ENCODE data around the gene VPS13C. TPM values are rescaled to one million over a fixed set of nuclear protein-coding genes. Genes with fewer than 3 reads are reported as not detected.

Gene VPS13C
- total RNA-seq, 2 donors from 2014 or later = 92.0 to 93.0 TPM

DNA sequence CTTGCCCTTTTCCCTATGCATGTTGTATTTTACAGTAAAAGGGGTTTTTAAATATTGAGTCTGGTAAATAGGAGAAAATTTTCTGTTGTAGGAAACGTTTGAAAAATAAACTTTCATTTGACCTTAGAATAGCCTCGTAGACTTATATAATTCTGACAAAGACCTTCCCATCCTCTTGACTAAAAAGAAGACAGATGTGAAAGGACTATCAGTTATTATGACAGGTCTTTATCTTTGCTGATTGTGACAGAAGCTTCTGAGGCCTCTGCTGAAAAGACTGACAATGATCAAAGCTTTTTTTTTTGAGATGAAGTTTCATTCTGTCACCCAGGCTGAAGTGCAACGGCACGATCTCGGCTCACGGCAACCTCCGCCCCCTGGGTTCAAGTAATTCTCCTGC, 30.7 kb upstream of the VPS13C start:
- Mint-ChIP-seq H3K4me3 (no peak overlapping the region), H3K4me1 (ENCODE audit: low read depth in 2 of 2) (no peaks in the 10 kb centered on the region), H3K27me3 (peaks cover 18 to 26% of the 10 kb centered on the region in 2 donors), H3K9me3 (no peaks in the 10 kb centered on the region), H3K27ac (no peak overlapping the region), H3K36me3 (no peaks in the 10 kb centered on the region)
- DNase-seq (ENCODE audit: low spot score) (no peak), ATAC-seq (no peak)

- no peak overlapping the region for H3K27ac Mint-ChIP-seq
- ATAC-seq (no peak), DNase-seq (ENCODE audit: low spot score) (no peak)
- H3K36me3 Mint-ChIP-seq = no peaks in the 10 kb centered on the region
- H3K4me1 Mint-ChIP-seq (ENCODE audit: low read depth in 2 of 2) = no peaks in the 10 kb centered on the region
- H3K9me3 Mint-ChIP-seq = no peaks in the 10 kb centered on the region
- H3K27me3 Mint-ChIP-seq = peaks cover 18 to 26% of the 10 kb centered on the region in 2 donors
- H3K4me3 Mint-ChIP-seq = no peak overlapping the region
Measured at GRCh38 chr15:62089616-62090015, 29.4 kb upstream of the VPS13C start.

GRCh38 chr15:62088353-62088693, 28.1 kb upstream of the VPS13C start:
- no peak for DNase-seq (ENCODE audit: low spot score)
- H3K4me3 Mint-ChIP-seq = no peak overlapping the region
- ATAC-seq = no peak
- peaks cover 10 to 14% of the 10 kb centered on the region in 2 donors for H3K27me3 Mint-ChIP-seq
- H3K9me3 Mint-ChIP-seq = no peaks in the 10 kb centered on the region
- H3K36me3 Mint-ChIP-seq = peaks cover 7% of the 10 kb centered on the region
- no peaks in the 10 kb centered on the region for H3K4me1 Mint-ChIP-seq (ENCODE audit: low read depth in 2 of 2)
- no peak overlapping the region for H3K27ac Mint-ChIP-seq

- no peak for DNase-seq (ENCODE audit: low spot score)
- H3K27me3 Mint-ChIP-seq = peaks cover 13% of the 10 kb centered on the region in 2 donors
- H3K9me3 Mint-ChIP-seq = no peaks in the 10 kb centered on the region
- peaks cover 7% of the 10 kb centered on the region for H3K36me3 Mint-ChIP-seq
- no peak overlapping the region for H3K4me3 Mint-ChIP-seq
- no peak for ATAC-seq
- H3K4me1 Mint-ChIP-seq (ENCODE audit: low read depth in 2 of 2) = no peaks in the 10 kb centered on the region
- no peak overlapping the region for H3K27ac Mint-ChIP-seq
Measured at GRCh38 chr15:62087671-62088352, 27.6 kb upstream of the VPS13C start.

DNA sequence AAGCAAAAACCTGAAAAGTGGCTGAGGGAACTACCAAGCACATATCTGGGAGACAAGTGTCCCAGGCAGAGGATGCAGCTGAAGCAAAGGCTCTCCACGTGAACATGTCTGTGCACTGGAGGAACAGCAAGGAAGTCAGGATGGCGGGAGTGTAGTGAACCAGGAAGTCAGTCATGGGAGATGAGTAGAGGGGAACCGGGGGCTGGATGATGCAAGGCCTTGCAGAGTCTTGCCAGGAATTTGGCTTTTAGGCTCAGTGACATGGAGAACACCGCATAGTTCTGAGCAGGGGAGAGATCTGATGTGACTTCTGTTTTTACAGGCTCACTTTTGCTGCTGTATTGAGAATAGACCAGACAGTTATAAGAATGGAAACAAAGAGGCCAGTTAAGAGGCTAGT, 25.5 kb upstream of the VPS13C start:
- peak in 1 of 2 donors; percentile 45 for ATAC-seq
- Mint-ChIP-seq H3K4me3 (no peak overlapping the region), H3K36me3 (peaks cover 7% of the 10 kb centered on the region), H3K9me3 (no peaks in the 10 kb centered on the region), H3K4me1 (ENCODE audit: low read depth in 2 of 2) (no peaks in the 10 kb centered on the region), H3K27me3 (peaks cover 13 to 15% of the 10 kb centered on the region in 2 donors), H3K27ac (no peak overlapping the region)
- no peak for DNase-seq (ENCODE audit: low spot score)

GRCh38 chr15:62083194-62084154, 23.2 kb upstream of the VPS13C start:
- Mint-ChIP-seq H3K4me1 (ENCODE audit: low read depth in 2 of 2) (no peaks in the 10 kb centered on the region), H3K9me3 (no peaks in the 10 kb centered on the region)

GRCh38 chr15:62079594-62079993, 19.3 kb upstream of the VPS13C start:
- no peak for DNase-seq (ENCODE audit: low spot score)
- H3K9me3 Mint-ChIP-seq = no peaks in the 10 kb centered on the region
- no peak overlapping the region for H3K4me3 Mint-ChIP-seq
- peaks cover 7% of the 10 kb centered on the region for H3K36me3 Mint-ChIP-seq
- H3K4me1 Mint-ChIP-seq (ENCODE audit: low read depth in 2 of 2) = no peaks in the 10 kb centered on the region
- H3K27ac Mint-ChIP-seq = no peak overlapping the region
- no peak for ATAC-seq
- H3K27me3 Mint-ChIP-seq = peaks cover 0 to 14% of the 10 kb centered on the region in 2 donors

More at GRCh38 chr15:62083194-62084154, 23.2 kb upstream of the VPS13C start:
- Mint-ChIP-seq H3K27me3 (peaks cover 2 to 8% of the 10 kb centered on the region in 2 donors), H3K4me3 (no peak overlapping the region), H3K36me3 (peaks cover 7% of the 10 kb centered on the region), H3K27ac (no peak overlapping the region)
- DNase-seq (ENCODE audit: low spot score) (no peak), ATAC-seq (no peak)

DNA sequence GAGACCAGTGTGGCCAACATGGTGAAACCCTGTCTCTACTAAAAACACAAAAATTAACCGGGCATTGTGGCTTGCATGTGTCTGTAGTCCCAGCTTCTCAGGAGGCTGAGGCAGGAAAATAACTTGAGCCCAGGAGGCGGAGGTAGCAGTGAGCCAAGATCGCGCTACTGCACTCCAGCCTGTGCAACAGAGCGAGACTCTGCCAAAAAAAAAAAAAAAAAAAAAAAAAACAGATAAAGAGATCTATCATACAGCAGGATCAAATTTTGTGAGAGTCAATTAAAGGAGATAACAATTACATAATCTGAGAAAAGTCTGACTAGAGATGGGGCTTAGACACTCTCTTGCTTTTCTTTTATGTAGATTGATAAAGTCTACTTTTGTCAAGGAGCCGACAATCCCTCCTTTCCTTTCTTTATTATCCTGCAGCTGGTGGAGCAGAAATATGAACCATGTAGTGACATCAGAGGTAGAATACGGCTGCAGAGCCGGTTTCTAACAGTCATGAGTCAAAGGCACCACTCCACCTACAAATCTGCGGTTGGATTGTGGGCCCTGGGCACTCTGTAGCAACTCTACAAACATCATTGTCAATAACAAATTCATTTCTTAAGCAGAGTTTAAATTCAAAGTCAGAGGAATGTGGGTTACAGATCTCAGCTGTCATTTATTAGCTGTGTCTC, 15.5 kb upstream of the VPS13C start:
- DNase-seq (ENCODE audit: low spot score) (no peak), ATAC-seq (no peak)
- H3K36me3 Mint-ChIP-seq = no peaks in the 10 kb centered on the region
- peaks cover 19% of the 10 kb centered on the region in 2 donors for H3K27me3 Mint-ChIP-seq
- no peaks in the 10 kb centered on the region for H3K4me1 Mint-ChIP-seq (ENCODE audit: low read depth in 2 of 2)
- no peak overlapping the region for H3K27ac Mint-ChIP-seq
- no peak overlapping the region for H3K4me3 Mint-ChIP-seq
- no peaks in the 10 kb centered on the region for H3K9me3 Mint-ChIP-seq

- Mint-ChIP-seq H3K4me1 (ENCODE audit: low read depth in 2 of 2) (peaks cover 10 to 13% of the 10 kb centered on the region in 2 donors), H3K36me3 (peaks cover 6% of the 10 kb centered on the region), H3K4me3 (no peak overlapping the region), H3K27me3 (peaks cover 23 to 27% of the 10 kb centered on the region in 2 donors), H3K9me3 (no peaks in the 10 kb centered on the region), H3K27ac (no peak overlapping the region)
- ATAC-seq (no peak), DNase-seq (ENCODE audit: low spot score) (no peak)
Measured at GRCh38 chr15:62071711-62072308, 11.6 kb upstream of the VPS13C start.

DNA sequence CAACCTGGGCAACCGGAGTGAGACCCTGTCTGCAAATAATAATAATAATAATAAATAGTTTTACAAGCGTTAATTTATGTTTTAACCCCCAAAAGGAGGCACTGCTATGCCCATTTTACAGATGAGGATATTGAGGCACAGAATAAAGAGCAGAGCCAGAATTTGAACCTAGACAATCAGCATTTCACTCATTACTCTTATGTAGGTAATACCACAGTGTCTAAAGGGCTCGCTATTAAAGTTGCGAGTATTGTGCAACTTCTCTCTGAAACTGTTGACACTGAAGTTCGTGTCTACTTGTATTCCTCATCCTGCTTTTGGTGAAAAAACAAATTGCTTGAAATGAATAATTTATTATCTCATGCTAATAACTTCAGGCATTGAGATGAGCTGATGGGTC, 9.3 kb upstream of the VPS13C start:
- ATAC-seq = no peak
- Mint-ChIP-seq H3K27ac (no peak overlapping the region), H3K4me1 (ENCODE audit: low read depth in 2 of 2) (peaks cover 16 to 20% of the 10 kb centered on the region in 2 donors), H3K4me3 (no peak overlapping the region), H3K9me3 (no peaks in the 10 kb centered on the region), H3K27me3 (peaks cover 29 to 43% of the 10 kb centered on the region in 2 donors), H3K36me3 (peaks cover 6% of the 10 kb centered on the region)
- no peak for DNase-seq (ENCODE audit: low spot score)

DNA sequence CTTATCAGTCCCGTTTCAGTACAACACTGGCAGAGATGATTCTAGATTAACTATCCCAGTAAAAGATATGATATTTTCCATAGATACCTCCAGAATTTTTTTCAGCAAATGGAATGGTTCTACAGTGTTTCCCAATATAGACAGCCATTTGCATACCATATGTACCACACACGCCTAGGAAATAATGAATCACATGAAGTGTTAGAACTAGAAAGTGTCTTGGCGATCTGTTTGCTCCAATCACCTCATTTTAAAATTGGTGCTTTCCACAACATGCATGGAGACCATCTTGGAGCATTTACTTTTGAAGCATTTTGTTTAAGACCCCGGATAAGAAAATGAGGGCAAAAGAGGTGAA, 8.5 kb upstream of the VPS13C start:
- H3K27me3 Mint-ChIP-seq = peaks cover 27 to 40% of the 10 kb centered on the region in 2 donors
- no peak overlapping the region for H3K27ac Mint-ChIP-seq
- no peak for DNase-seq (ENCODE audit: low spot score)
- peak; percentile 29 to 34 for ATAC-seq
- no peaks in the 10 kb centered on the region for H3K9me3 Mint-ChIP-seq
- H3K4me1 Mint-ChIP-seq (ENCODE audit: low read depth in 2 of 2) = peaks cover 16 to 20% of the 10 kb centered on the region in 2 donors
- peaks cover 6% of the 10 kb centered on the region for H3K36me3 Mint-ChIP-seq
- H3K4me3 Mint-ChIP-seq = peak overlapping the region; percentile 66

- peaks cover 6% of the 10 kb centered on the region for H3K36me3 Mint-ChIP-seq
- H3K9me3 Mint-ChIP-seq = no peaks in the 10 kb centered on the region
- peaks cover 25 to 37% of the 10 kb centered on the region in 2 donors for H3K27me3 Mint-ChIP-seq
- ATAC-seq (peak; percentile 77 to 82), DNase-seq (ENCODE audit: low spot score) (no peak)
- H3K27ac Mint-ChIP-seq = no peak overlapping the region
- H3K4me1 Mint-ChIP-seq (ENCODE audit: low read depth in 2 of 2) = peaks cover 16 to 20% of the 10 kb centered on the region in 2 donors
- H3K4me3 Mint-ChIP-seq = peak overlapping the region; percentile 66
Measured at GRCh38 chr15:62068071-62068809, 8.0 kb upstream of the VPS13C start.
